Measurements from ENCODE around the gene VILL.
A peak's percentile ranks its signal among the peaks of the same experiment; 100 is the strongest.
"Not testable (repeated sequence)": the region's sequence is repeated elsewhere in the genome, so short reads cannot be mapped to it uniquely, and the experiment has no call there.

VILL gene

DNA sequence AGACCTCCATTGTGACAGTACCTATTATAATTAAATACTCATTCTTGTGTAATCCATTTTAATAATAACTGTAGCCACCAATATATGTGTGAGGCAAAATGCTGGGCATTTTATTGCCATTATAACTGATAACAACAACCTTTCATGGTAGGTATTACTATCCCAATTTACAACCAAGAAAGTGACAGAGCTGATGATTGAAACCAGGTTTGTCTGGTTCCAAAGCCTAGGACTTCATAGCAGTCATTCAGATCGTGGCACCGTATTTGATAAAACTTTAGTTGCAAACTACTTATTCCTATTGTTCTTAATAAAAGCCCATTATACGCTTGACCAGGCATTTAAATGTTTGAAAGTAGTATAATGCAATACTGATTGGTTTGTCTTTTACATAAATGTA lies 26.4 kb upstream of the VILL start:
- DNase-seq = no peak

DNA sequence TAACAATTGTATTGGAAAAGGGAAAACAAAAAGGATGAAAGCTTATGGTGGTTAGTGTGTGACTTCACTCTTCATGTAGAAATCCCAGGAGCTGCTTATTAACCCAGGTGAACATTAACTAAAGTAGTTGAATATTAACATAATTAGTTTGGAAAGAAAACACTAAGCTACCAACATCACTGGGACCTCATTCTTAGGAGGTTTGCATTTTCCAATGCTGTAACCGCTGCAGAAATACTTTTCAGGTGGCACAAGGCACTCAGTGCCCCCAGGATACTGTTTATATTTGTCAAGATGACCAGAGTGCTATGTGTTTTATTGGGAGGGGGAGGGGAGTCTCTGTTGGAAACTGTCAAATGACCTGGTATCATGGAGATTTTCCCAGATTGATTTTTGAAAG lies 25.9 kb upstream of the VILL start:
- DNase-seq = no peak

DNA sequence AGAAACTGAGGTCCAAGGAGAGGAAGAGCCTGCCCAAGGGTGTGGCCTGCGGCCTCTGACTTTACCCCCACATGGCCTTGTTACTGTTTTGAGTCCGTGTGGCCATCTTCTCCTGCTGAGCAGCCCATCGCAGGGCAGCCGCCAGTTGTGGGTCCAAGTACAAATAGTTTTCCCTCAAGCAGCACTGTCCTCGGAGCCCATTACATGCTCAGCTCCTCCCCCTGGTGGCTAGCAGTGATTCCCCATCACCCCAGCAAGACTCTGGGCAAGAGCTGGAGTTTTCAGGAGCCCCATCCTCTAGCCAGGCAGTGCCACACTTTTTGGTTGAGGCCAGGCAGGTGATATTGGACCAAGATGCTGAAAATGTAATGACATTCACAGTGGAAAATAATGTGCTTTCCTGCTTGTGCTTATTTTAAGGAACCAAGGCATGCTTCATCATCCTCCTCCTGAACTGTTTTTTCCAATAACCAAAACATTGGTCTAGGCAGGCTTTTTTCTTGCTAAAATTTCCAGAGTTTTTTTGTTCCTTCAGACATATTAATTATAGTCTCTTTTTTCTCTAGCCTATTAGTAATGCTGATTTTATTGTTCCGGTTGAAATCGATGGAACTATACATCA lies 23.2 kb upstream of the VILL start:
- DNase-seq = peak; percentile 39

DNA sequence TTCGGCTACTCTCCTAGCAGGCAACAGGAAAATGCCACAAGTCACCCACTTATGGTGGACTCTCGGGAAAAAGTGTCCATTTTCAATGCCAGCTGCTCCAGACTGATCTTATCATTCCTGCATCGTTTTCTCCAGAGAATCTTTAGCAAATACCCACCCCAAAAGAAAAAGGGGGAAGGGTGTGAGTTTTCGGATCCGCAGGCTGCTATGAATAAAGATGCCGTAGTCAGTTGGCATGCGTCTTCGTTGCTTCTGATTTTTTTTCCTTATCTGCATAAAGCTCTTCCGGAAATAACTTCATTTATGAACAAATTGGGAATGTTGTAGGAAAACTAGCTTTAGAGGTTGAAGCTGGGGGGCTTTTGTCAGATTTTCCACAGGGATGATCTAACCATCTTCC lies 22.4 kb upstream of the VILL start:
- no peak for DNase-seq

DNA sequence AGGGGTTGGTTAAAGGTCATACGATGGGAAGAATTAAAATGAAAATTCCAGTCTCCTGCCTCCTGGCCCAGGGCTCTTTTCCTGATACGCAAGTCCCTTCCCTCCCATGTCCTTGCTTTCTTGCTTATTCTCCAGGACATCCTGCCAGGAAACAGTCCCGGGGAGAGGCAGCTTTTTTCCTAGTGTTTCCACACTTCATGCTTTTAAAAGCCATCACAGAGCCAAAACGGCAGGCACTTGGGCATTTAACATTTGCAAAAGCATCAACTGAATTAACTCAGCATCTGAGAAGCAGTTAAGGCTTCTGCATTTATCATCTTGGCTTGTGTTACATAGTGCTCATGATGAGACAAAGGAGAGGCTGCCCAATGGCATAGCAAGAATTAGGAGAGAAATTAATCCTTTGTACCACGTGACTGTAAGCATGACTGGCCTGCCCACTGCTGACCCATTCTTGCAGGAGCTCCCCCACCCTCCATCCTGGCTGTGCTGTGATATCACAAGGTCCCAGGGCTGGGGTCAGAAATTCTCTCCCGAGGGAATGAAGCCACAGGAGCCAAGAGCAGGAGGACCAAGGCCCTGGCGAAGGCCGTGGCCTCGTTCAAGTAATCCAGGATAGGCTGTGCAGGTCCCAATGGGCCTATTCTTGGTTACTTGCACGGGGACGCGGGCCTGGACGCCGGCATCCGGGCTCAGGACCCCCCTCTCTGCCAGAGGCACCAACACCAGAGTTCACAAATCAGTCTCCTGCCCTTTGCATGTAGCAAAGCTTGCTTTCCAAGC lies 21.6 kb upstream of the VILL start:
- DNase-seq = no peak

DNA sequence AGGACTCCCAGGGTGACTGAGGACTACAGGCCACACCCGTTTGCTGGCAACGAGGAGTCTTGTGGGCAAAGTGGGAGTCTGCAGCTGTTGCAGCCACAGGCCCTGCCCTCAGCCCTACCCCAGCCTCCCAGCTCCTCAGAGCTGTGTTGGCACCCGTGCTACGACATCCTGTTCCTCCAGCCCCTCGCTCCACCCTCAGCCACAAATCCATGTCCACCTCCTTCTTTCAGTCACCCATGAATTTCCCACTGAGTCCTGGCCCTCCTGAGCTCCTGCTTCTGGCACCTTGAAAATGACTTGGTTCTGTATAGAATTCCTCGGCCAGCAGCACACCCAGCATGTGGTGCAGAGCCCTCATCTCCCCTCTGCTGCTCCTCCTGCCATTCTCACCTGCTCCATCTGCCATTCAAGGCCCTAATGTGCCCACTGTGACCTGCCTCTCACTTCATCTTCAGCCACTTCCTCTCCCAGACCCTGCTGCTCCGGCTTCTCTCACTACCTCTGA lies 20.9 kb upstream of the VILL start:
- DNase-seq = no peak

DNA sequence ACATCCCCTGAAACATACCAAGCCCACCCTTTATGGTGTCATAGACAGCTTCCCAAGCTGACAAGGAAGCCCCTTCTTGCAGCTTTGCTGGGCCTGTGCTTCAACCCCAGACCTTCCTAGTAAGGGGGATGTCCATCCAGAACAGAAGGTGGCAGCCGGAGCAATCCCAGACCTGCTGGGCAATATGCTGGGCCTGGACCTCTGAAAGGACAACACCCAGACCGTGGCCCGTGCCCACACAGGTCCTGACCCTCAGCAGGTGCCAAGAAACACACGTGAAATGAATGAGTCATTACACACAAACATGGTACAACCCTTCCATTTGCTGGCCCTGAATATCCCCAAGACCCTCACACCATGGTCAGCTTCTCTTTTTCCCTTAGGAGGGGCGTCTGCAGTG lies 19.8 kb upstream of the VILL start:
- DNase-seq = no peak

DNA sequence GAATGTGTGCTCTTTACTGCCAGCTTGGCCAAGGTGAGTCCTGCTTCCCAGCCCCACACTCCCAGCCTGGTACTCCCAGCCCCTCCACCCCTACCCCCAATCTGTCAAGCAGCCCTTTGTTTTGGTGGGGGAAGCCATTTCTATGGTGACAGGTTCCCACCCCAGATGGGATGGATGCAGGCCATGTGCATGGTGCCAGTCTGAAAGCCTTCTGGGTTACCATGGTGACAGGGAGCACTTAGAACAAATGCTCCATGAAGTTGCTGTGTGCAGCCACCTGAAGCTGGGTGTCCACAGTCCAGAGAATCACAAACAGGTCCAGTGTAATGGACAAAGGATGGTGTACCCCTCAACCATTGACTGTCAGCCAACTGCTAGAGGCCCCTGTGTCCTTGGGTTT lies 19.1 kb upstream of the VILL start:
- no peak for DNase-seq

DNA sequence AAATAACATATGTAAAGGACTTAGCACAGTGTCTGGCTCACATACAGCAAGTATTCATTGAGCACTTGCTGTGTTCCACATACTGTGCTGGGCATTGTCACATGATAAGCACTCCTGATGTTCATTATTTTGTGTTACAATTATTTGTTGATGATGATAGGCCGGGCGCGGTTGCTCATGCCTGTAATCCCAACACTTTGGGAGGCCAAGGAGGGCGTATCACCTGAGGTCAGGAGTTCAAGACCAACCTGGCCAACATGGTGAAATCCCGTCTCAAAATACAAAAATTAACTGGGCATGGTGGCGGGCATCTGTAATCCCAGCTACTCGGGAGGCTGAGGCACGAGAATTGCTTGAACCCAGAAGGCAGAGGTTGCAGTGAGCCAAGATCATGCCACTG lies 18.5 kb upstream of the VILL start:
- not testable (repeated sequence) for DNase-seq

DNA sequence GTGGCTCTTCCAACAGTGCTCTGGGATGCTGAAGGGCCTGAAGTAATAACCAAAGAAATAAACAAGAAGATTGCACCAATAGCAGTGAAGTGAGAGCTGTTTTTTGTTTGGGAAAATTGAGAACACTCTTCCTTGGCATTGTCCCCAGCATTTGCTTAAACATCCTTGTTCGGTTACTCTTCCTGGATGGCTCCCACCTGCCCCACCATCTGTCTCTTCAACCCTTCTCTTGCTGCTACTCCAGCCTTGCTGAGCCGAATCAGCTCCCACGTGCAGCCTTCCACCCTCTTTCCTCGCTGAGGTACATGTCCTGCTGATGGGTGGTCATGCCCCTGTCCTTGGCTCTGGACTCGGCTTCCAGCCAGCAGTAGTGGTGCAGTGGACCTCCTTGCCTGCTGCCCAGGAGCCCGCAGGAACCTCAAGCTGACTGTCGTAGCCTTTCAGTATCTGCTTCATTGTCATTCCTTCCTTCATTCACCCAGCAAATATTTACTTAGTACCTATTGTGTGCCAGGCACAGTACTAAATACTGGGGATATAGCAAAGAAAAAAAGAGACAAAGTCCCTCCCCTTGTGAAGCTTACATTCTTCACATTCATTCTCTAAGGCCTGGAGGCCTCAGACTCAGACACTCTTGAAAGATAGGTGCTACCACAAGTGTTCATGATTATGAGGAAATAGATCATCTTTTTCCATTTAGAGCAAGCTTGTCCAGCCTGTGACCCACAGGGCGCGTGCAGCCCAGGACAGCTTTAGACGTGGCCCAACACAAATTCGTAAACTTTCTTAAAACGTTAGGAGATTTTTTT lies 17.1 kb upstream of the VILL start:
- no peak for DNase-seq

DNA sequence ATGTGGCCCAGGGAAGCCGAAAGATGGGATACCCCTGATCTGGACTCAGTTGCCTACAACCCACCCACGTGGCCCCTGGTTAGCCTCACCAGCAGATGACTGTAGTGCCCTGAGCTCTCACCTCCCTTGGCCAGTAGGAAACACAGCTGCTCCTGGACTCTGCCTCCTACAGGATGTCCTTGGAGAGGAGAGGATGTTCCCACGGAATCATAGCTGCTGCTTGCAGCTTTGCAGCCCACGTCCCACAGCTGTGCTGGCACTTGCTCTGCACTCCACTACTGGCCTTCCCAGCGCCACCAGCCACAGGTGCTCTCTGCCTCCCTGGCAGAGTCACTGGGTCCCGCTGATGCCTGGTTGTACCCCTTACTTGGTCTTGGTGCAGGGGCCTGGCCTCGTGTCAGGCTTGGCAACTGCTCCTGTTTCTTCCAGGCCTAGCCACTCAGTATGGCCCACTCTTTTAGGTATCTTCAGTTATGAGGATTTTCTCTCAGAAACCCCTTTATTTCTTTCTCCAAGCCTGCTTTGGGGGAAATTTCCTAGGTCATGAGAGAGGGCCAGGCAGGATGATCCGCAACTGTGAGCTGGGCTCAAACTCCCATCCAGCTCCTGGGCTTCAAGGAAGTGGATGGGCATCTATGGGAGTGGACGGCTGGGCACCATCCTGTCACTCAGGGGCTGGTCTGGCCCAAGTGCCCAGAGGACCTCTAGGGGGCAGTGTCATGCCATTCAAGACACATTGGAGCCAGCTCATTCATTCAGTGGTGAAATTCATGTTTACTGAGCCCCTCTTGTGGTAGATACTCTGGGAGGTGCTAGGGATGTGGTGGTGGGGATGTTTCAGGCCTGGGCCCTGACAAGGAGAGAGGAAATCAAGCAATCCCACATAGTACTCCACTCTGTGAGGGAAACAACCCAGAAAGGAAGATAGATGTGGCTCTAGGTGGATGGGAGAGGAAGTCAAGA lies 16.2 kb upstream of the VILL start:
- peak; percentile 57 for DNase-seq

DNA sequence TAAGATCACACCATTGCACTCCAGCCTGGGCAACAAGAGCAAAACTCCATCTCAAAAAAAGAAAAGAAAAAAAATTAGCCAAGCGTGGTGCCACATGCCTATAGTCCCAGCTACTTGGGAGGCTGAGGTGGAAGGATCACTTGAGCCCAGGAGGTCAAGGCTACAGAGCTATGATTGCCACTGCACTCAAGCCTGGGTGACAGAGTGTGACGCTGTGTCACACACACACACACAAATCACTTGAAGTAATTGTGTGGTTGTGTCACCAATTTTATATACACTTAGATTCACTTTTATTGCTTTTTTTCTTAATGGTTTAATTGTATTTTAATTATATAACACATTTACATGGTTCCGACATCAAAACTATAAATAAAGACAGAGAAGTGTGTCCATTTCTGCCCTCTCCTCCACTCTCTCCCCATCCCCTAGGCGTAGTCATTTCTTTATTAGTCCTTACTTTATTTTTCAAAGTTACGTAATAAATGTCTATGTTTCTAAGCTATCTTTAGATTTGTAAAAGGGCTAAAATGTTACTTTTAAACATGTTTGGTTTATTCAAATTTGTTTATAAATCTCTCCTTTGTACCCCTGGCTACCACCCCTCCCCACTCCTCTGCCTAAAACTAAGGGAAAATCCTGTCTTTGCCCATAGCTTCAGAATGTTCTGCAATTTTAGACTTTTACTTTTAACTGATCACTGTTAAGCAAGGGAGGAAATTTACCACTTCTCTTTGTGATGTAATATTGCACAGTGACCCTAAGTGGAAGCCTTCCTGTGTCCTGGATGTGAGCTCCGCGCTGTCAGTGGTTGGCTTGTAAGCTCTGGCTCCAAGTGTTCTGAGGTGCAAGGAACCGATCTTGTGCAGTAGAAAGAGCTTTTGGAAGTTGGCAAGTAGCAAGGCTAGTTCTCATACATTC lies 10.8 kb upstream of the VILL start:
- DNase-seq = no peak

DNA sequence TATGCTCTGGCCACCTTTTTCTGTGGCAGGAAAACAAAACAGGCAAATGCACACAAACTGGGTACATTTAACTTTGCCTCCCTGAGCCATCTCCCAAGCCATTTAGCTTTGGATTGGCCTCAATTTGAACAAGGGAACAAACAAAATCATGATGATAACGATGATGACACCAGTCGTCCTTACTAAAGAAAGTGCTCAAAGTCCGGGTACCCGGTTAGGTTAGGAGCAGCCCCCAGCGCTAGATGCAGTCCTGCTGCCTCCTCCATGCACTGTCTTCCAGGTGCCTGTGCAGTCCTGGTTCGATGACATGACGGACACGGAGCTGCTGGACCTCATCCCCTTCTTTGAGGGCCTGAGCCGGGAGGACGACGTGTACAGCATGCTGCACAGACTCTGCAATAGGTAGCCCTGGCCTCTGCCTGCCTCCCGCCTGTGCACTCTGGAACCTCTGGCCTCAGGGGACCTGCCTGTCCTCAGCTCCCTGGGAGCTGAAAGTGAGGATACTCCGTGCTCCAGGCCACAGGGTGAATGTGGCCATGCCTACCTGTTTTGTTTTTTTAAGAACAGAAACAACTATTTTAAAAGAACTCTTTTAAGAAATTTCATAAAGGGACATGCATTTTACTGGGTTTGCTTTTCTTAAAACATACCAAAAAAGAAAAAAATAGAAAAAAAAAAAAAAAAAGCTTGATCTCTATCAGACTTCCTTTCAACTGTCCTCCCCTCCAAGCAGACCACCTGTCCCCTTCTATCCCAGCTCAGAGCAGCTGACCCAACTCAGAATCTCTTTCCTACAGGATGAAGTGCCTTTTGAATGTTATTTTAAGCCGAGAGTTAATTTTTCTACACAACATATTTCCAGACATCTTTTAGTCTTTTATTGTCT lies 9.9 kb upstream of the VILL start:
- DNase-seq = no peak

DNA sequence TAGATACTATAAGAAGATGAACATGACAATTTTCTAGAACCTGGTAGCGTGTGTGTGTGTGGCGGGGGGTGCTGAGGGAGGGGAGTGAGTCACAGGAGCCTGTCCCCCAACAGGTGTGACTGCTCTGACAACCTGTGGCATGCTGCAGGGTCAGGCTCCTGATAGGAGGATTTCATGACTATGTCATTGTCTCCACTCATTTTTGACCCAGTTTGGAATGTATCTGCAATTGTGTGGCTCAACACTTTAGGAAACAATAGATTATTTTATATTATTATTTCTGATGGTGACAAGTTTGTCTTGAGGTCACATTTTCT lies 9.3 kb upstream of the VILL start:
- DNase-seq = no peak

DNA sequence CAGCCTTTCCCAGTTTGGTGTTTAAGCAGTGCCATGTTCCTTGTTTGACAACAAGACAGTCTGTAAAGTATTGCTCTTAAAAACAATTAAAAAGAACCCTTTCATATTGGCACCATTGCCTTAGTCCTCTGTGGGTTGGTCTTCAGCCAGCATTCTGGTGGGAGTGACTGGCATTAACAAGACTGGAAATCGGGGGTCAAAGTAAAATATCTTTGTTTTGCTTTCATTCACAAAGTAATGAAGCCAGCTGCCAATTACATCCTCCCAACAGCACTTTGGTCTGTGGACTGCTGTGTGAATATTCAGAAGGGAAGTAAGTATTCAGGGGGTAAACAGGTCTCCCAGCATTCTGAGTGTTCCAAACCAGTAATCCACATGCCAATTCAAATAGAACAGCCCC lies 8.3 kb upstream of the VILL start:
- no peak for DNase-seq

DNA sequence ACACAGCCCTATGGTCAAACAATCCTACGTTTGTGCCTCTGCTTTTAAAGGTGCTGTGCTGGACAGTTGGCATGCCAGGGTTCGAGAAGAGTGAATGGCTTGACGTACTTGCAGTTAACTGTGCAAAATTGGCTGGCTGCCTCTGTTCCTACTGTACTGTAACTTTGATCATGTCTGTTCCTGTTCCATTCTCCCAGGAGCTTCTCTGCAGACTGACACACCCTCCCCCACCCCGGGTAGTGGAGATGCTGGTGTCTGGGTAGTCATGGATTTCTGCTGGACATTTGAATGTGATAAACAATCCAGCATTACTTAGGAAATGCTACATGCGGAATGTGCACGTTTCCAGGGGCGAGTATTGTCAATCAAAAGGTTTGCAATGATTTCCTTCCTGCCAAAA lies 6.5 kb upstream of the VILL start:
- DNase-seq = no peak

DNA sequence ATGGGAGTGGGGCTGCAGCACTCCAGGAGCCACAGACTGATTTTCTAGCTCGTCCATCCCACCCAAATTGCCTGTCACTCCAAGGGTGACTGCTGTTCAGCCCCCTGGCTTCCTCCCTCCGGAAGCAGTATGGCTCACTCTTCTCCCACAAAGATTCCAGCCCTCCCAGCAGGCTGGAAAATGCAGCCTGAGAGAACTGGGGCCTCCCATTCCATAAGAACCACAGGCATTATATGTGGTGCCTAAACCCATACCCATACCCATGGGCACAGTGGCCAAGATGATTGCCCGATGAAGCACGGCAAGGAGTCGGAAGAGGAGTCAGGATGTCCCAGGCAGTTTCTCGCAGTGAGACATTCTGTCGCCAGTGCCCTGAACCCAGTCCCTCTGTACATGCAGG lies 6.0 kb upstream of the VILL start:
- DNase-seq = no peak

DNA sequence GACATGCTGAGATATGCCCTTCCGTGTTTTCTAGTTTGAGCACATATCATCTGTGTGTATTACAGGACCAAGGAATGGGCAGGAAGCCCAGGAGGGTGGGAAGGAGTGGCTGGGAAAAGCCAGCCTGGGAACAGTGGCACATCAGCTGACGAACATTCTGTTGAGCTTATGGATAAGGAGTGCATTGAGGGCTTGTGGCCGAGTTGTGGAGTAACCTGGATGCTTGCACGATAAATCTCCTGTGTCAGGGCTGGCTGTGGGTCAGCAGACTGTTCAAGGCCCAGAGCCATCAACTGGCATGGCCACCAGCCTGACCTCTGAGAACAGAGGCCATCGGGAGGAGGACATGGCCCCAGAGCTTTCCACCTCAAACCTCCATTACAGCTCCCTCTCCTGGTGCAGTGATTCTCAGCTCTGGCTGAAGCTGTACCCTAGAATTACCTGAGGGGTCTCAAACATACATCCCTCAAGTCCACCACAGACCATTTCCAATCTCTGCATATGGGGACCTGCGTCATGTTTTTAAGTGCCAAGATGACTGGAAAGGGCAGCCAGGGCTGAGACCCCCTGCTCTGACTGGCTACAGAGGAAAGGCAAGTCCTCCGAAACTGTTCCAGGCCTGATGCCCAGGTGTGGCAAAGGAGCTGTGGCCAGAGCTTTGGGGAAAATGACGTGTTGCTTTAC lies 4.8 kb upstream of the VILL start:
- DNase-seq = no peak

DNA sequence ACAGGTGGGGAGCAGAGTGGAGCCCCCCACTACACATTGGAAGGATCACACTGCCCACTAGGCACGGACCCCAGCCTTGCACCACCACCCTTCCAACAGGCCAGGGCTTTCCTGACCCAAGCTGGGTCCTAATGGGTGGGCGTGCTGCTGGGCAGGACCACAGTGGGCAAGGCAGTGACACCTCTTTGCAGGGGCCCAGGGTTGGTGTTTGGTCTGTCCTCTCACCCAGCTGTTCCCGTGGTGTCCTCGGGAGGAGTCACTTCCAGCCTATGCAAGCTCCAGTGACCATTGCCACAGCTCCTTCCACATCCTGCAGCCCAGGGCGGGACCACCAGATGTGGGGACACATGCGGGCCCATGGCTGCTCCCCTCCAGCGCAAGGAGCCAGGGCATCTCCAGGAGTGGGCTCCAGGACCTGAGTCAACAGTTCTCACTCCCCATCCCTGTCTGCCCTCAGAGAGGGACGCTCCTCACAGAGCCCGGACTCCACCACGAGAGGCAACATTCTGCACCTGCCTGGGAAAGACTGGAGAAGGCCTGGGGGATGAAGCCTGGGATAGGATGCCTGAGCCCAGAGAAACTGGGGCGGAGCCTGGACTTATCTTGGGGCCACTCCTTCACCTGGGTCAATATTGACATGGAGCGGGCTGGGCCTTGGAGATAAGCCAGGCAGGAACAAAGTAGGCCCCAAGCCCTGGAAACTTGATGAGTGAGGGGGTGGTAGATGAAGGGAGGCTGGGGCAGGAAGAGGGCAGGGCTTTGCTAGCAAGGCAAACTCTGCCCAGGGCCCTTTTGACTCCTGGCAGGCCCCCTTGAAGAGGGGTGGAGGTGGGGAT lies 3.9 kb upstream of the VILL start:
- DNase-seq = no peak

All from effector CD8-positive, alpha-beta T cell (primary cell).